Erythroblast (primary cell): ENCODE measurements around the gene SERINC5.
A peak's percentile ranks its signal among the peaks of the same experiment; 100 is the strongest.

ENCODE experiments used
- GATA1 ChIP-seq: IDR thresholded peaks from 2 replicates; pipeline ENCODE4 v1.6.1; 2011; ENCODE audit warnings: low read depth, mild to moderate bottlenecking, control low read depth, low read length, moderate library complexity
- POLR2A ChIP-seq: IDR thresholded peaks from 2 replicates; pipeline ENCODE4 v1.6.1; 2011; ENCODE audit warnings: mild to moderate bottlenecking, low read length

DNA sequence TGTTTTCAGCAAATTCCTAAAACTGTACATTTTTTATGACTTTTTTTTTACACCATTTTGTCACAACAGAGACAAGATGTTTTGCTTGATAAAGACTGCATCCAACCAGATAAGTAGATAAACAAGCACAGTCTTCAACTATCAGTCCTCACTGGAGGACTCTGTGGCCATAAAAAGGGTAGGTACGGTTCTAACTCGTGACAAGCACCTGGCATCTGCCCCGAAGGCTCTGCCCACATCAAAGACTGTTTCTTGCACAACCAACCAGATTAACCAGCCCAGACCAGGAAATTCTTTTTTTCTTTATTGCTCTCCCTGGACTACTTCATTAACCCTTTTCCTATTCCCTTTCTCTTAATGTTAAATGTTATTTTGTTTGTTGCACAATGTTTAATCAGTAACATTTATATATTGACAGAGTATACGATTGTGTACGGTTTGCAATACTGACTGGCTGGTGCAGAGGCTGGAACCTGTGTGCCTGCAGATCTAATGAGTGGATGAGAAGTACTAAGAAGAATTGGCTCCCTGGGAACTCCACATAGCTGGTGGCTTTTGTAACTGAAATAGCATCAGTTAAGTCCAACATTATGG lies 74.1 kb downstream of the SERINC5 start:
- TF ChIP-seq POLR2A: peak; percentile 25
- TF ChIP-seq GATA1: no peak
